NCI-H446 treated with DMSO at 0.1 percent for 48 hours (cell line): ENCODE measurements around the gene KIAA0825.
A peak's percentile ranks its signal among the peaks of the same experiment; 100 is the strongest.
"Not testable (repeated sequence)": the region's sequence is repeated elsewhere in the genome, so short reads cannot be mapped to it uniquely, and the experiment has no call there.

ENCODE experiments used
- DNase-seq: peaks from one replicate; lab custom pipeline; 2025; lab: John Stamatoyannopoulos, UW

Gene KIAA0825

DNA sequence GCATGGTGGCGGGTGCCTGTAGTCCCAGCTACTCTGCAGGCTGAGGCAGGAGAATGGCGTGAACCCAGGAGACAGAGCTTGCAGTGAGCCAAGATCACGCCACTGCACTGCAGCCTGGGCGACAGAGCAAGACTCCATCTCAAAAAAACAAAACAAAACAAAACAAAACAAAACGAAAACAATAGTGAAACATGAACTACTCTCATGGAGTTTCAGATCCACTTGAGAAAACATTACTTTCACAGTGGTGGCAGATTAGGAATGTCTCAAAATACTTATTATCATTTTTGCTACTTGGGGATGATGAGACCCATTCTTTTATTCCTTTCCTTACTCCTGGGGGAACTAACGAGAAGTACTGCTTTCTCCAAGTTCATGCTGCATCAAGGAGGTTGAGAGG, 448.2 kb downstream of the KIAA0825 start:
- not testable (repeated sequence) for DNase-seq

- no peak for DNase-seq
Observed at GRCh38 chr5:94168151-94168550, 450.3 kb downstream of the KIAA0825 start.

DNA sequence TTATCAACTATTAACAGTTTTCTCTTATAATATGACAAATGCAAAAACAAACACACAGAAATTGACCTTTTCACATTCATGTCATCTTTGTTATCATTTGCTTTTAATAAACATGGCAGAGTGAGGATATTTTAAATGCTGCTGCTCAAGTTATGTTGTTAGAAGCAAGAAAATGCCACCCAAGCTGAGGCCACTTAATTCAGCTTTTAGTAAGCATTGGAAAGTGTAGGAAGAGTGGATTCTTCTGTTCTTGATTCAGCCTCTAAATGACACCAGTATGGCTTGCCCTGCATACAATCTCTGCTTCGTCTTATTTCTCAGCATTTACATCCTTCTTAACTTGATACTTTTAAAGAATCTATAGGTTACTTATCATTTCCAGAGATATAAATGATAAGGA, 456.6 kb downstream of the KIAA0825 start:
- no peak for DNase-seq

- DNase-seq, result no peak
Observed at GRCh38 chr5:94159144-94159543, 459.3 kb downstream of the KIAA0825 start.

- no peak for DNase-seq
Observed at GRCh38 chr5:94157704-94158539, 460.5 kb downstream of the KIAA0825 start.

GRCh38 chr5:94154672-94155071, 463.7 kb downstream of the KIAA0825 start:
- DNase-seq, result no peak

GRCh38 chr5:94153736-94154450, 464.5 kb downstream of the KIAA0825 start:
- no peak for DNase-seq

- DNase-seq, result not testable (repeated sequence)
Observed at GRCh38 chr5:94143621-94144020, 474.8 kb downstream of the KIAA0825 start.

DNA sequence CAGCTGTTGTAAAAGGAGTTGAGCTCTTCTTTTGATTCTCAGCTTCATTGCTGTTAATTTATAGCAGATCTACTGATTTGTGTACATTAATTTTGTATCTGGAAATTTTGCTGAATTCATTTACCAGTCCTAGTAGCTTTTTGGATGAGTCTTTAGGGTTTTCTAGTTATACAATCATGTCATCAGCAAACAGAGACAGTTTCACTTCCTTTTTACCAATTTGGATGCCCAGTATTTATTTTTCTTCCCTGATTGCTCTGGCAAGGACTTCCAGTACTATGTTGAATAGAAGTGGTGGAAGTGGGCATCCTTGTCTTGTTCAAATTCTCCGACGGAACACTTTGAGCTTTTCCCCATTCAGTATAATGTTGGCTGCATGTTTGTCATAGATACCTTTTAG, 478.1 kb downstream of the KIAA0825 start:
- DNase-seq, result no peak

DNA sequence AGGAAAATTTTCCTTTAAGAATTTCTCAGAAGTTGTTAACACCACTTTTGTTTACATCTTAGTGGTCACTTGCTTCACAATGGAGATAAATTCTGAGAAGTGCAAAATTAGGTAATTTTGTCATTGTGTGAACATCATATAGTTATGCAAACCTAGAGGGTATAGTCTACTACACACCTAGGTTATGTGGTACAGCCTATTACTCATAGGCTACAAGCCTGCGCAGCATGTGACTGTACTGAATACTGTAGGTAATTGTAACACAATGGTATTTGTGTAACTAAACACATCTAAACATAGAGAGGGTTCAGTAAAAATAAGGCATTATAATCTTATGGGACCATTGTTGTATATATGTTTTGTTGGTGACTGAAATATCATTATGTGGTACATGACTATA, 488.3 kb downstream of the KIAA0825 start:
- no peak for DNase-seq

- DNase-seq, result no peak
Observed at GRCh38 chr5:94125107-94125506, 493.3 kb downstream of the KIAA0825 start.

DNA sequence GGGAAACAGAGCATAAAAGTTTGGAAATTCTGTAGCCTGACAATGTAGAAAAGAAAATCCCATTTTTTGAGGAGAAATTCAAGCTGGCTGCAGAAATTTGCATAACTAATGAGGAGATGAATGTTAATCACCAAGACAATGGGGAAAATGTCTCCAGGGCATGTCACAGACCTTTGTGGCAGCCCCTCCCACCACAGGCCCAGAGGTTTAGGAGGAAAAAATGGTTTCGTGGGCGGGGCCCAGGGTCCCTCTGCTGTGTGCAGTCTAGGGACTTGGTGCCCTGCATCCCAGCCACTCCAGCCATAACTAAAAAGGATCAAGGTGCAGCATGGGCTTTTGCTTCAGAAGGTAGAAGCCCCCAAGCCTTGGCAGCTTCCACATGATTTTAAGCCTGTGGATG, 502.1 kb downstream of the KIAA0825 start:
- not testable (repeated sequence) for DNase-seq

GRCh38 chr5:94113087-94113486, 505.3 kb downstream of the KIAA0825 start:
- no peak for DNase-seq

DNA sequence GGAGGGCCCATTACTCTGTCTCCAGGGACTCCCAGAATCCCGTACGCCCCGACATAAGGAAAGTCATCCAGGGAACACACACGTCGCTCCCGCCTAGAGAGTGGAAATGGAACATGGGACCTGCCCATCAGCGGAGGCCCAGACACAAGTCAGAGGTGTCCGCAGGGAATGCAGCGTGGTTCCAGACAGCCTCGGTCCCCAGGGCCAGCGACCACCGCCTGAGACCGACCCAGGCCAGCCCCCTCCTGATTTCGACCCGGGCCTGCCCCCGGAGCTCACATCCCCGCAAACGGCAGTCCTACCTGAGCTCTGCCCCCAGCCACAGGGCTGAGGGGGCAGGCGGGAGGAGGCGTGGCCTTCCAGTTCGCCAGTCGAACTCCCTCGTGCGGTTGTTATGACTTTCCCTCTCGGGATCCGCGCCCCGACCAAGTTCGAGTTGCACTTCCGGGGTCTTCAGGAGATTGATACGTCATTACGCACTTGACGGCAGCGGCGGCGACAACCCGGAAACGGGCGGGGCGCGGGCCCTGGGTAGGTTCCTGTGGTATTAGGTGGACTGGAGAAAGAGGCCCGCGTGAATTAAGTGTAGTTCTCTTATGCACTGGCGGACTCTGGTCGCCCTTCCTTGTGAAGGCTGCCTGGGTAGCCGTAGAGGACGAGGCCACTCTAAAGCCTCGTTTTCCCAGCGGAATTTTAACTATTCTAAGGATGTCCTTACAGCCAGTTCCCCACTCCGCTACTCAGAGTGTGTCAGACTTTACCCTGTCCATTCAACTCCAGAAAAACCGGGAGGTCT, 507.0 kb downstream of the KIAA0825 start:
- DNase-seq, result peak; percentile 90

DNA sequence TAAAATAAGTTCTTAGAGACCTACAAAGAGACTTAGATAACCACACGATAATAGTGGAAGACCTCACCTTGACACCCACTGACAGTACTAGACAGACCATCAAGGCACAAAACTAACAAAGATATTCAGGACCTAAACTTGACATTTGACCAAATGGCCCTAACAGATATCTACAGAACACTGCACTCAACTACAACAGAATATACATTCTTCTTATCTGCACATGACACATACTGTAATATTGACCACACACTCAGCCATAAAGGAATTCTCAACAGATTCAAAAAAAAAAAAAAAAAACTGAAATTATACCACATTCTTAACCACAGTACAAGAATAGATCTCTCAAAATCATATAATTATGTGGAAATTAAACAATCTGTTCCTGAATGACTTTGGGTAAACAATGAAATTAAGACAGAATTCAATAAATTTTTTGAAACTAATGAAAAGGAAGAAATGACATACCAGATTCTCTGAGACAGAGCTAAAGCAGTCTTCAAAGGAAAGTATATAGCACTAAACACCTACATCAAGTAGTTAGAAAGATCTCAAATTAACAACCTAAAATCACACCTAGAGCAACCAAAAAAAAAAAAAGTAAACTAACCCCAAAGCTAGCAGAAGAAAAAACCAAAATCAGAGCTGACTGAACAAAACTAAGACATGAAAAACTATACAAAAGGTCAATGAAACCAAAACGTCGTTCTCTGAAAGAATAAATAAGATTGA, 514.7 kb downstream of the KIAA0825 start:
- DNase-seq, result no peak
